A673 (cell line): Measurements from ENCODE around the gene ASTL.

ENCODE experiments used
- EZH2 ChIP-seq: fragments of 200-600 bp; sonication (generic); IDR thresholded peaks from 2 replicates; pipeline ENCODE4 v1.6.1; 2017; ENCODE audit warnings: borderline replicate concordance, low read depth, mild to moderate bottlenecking, mixed read lengths, antibody characterized with exemption, low read length; ENCODE audit not compliant: poor library complexity, severe bottlenecking
- TF ChIP-seq, protein P1 (sequence below): fragments of 300-800, 200-600 bp; sonication (generic); conservative IDR thresholded peaks from 2 replicates; pipeline ENCODE4 v1.5.1; 2017; ENCODE audit warnings: low read depth, mild to moderate bottlenecking, antibody characterized with exemption, low read length, moderate library complexity, mixed read lengths

DNA sequence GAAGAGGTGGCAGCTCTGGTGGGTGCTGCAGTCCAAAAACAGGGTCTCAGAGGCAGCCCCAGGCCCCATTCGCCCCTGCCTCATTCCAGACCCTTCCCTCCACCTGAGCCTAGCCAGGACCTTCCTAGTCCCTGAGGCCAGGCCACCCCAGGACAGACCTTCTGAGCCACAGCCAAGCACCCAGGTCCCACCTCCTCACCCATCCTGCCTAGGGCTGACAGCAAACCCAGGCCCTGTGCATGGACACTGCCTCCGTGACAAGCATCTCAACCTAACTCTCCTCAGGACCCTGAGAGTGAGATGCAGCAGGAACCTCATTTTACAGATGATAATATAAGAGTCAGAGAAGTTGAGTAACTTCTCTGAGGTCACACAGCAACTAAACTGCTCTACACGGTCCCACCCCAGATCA lies 37.4 kb downstream of the ASTL start:
- no peak for TF ChIP-seq EZH2
- TF ChIP-seq, protein P1, sequence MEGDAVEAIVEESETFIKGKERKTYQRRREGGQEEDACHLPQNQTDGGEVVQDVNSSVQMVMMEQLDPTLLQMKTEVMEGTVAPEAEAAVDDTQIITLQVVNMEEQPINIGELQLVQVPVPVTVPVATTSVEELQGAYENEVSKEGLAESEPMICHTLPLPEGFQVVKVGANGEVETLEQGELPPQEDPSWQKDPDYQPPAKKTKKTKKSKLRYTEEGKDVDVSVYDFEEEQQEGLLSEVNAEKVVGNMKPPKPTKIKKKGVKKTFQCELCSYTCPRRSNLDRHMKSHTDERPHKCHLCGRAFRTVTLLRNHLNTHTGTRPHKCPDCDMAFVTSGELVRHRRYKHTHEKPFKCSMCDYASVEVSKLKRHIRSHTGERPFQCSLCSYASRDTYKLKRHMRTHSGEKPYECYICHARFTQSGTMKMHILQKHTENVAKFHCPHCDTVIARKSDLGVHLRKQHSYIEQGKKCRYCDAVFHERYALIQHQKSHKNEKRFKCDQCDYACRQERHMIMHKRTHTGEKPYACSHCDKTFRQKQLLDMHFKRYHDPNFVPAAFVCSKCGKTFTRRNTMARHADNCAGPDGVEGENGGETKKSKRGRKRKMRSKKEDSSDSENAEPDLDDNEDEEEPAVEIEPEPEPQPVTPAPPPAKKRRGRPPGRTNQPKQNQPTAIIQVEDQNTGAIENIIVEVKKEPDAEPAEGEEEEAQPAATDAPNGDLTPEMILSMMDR = no peak
